ENCODE data around the gene CACNA1I. TPM values are rescaled to one million over a fixed set of nuclear protein-coding genes. Genes with fewer than 3 reads are reported as not detected.

CACNA1I gene
- total and polyA plus RNA-seq, 7 donors, result under 0.01 to 0.95 (median 0.15) TPM; not detected in 3

DNA sequence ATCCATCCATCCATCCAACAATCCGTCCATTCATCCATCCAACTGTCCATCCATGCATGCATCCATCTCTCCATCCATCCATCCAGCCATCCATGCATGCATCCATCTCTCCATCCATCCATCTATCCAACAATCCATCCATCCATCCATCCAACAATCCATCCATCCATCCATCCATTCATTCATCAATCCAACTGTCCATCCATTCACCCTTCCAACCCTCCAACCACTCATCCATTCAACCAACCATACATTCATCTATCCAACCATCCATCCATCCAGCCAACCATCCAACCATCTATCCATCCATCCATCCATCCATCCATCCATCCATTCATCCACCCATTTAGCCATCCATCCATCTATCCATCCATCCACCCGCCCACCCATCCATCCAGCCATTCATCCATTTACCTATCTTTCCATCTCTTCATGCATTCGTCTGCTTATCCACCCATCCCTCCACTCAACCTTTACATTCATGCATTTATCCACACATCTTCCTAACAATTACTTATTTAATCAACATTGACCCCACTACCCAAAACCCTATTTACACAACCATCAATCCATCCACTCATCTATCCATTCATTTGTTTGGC, 12.6 kb downstream of the CACNA1I start:
- Histone ChIP-seq H3K4me3 (no peak overlapping the region), H3K9me3 (no peaks in the 10 kb centered on the region), H3K27ac (no peak overlapping the region), H3K36me3 (no peaks in the 10 kb centered on the region), H3K27me3 (peaks cover 0 to 8% (median 0%) of the 10 kb centered on the region in 3 donors), H3K4me1 (no peaks in the 10 kb centered on the region)
- intact Hi-C loops (cut with DNase I), result no loop called here
- DNase-seq, result no peak
- 56 to 58% methylated on average over 3 of the region's 3 CpGs for WGBS, 2 donors
- TF ChIP-seq POLR2A (IDR thresholded peaks at IDR 0.05), result no peak
- no peak for TF ChIP-seq EP300 (IDR thresholded peaks at IDR 0.05)
- TF ChIP-seq POLR2AphosphoS5 (IDR thresholded peaks at IDR 0.05), result no peak
- TF ChIP-seq, protein P1, sequence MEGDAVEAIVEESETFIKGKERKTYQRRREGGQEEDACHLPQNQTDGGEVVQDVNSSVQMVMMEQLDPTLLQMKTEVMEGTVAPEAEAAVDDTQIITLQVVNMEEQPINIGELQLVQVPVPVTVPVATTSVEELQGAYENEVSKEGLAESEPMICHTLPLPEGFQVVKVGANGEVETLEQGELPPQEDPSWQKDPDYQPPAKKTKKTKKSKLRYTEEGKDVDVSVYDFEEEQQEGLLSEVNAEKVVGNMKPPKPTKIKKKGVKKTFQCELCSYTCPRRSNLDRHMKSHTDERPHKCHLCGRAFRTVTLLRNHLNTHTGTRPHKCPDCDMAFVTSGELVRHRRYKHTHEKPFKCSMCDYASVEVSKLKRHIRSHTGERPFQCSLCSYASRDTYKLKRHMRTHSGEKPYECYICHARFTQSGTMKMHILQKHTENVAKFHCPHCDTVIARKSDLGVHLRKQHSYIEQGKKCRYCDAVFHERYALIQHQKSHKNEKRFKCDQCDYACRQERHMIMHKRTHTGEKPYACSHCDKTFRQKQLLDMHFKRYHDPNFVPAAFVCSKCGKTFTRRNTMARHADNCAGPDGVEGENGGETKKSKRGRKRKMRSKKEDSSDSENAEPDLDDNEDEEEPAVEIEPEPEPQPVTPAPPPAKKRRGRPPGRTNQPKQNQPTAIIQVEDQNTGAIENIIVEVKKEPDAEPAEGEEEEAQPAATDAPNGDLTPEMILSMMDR (IDR thresholded peaks at IDR 0.05), result no peak

DNA sequence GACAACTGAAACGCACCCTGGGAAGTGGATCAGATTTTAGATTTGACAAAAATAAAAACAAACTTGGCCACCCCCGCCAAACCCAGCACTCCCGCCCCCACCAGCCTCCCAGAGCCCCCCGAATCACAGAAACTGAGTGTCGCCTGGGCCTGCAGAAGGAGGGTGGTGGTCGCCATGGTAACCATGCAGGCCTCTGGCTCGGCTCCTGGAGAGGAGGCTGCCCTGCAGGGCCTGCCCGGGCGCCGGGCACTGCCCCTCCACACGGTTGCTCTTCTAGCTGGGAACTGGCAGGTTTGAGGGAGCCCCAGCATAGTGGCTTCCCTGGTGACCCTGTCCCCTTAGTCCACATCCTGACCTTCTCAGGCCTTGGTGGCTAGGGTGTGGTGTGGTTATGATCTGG, 19.3 kb downstream of the CACNA1I start:
- 84 to 86% methylated on average over 11 of the region's 11 CpGs for WGBS, 2 donors
- intact Hi-C loops (cut with DNase I), result no loop called here
- H3K9me3 ChIP-seq, result no peaks in the 10 kb centered on the region
- peaks cover 0 to 11% (median 8%) of the 10 kb centered on the region in 4 donors for H3K4me1 ChIP-seq
- H3K27ac ChIP-seq, result no peak overlapping the region
- H3K4me3 ChIP-seq, result no peak overlapping the region
- peaks cover 0 to 10% (median 0%) of the 10 kb centered on the region in 3 donors for H3K27me3 ChIP-seq
- TF ChIP-seq POLR2A (IDR thresholded peaks at IDR 0.05) (no peak), POLR2AphosphoS5 (IDR thresholded peaks at IDR 0.05) (no peak)
- H3K36me3 ChIP-seq, result no peaks in the 10 kb centered on the region
- no peak for DNase-seq

DNA sequence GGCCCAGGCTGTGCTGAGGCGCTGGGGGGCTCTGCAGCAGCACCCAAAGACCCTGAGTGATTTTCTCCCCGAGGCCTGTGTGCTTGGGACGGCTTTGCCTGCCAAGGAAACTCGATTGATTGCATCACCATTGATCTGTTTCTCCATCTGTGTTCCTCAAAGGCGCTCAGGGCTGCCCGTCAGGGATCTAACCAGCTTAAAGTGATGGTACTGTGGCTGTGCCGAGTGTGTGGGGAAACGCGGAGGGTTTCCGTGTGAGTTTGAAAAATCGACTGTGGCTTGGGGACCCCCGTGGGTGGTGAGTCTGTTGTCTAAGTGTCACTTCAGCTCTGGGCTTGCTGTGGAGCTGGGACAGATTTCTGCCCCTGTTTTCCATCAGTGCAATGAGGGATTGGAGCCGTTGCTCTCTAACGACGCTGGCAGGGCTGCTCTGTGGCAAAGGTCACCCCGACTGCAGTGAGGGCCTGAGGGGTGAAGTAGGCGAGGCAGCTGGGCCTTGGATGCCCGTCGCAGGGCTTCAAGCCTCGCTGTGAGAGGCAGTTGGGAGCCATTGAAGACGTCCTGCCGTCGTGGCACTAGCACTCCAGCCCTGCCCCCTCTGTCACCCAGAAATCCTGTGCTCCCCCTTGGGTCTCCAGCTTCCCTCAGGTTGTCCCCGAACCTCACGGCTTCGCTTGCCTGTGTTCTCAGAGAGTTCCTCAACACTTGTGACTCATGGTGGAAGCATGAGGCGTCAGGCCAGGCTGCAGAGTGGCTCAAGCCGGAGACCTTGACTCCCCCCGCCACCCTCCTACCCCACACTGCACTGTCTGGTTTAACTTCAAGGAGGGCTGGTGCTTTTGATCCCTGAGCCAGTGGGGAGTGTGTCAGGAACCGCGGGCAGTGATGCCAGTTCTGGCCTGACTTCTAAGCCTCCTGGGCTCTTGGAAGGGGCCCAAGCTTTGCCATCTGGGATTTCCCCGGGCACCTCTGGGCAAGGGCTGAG, 21.8 kb downstream of the CACNA1I start:
- H3K4me1 ChIP-seq, result peaks cover 0 to 11% (median 8%) of the 10 kb centered on the region in 4 donors
- no peaks in the 10 kb centered on the region for H3K9me3 ChIP-seq
- peaks cover 0 to 20% (median 2%) of the 10 kb centered on the region in 3 donors for H3K27me3 ChIP-seq
- peak; percentile 75 for DNase-seq
- no peak overlapping the region for H3K4me3 ChIP-seq
- intact Hi-C loops (cut with DNase I), result no loop called here
- no peak for TF ChIP-seq EP300 (IDR thresholded peaks at IDR 0.05)
- TF ChIP-seq, protein P1 (IDR thresholded peaks at IDR 0.05), result no peak
- peak in 1 of 4 donors; percentile 7 for TF ChIP-seq POLR2AphosphoS5 (IDR thresholded peaks at IDR 0.05)
- no peak for TF ChIP-seq POLR2A (IDR thresholded peaks at IDR 0.05)
- peak overlapping the region in 1 of 4 donors; percentile 5 for H3K27ac ChIP-seq
- 52 to 63% methylated on average over 32 of the region's 32 CpGs for WGBS, 2 donors
- H3K36me3 ChIP-seq, result no peaks in the 10 kb centered on the region

DNA sequence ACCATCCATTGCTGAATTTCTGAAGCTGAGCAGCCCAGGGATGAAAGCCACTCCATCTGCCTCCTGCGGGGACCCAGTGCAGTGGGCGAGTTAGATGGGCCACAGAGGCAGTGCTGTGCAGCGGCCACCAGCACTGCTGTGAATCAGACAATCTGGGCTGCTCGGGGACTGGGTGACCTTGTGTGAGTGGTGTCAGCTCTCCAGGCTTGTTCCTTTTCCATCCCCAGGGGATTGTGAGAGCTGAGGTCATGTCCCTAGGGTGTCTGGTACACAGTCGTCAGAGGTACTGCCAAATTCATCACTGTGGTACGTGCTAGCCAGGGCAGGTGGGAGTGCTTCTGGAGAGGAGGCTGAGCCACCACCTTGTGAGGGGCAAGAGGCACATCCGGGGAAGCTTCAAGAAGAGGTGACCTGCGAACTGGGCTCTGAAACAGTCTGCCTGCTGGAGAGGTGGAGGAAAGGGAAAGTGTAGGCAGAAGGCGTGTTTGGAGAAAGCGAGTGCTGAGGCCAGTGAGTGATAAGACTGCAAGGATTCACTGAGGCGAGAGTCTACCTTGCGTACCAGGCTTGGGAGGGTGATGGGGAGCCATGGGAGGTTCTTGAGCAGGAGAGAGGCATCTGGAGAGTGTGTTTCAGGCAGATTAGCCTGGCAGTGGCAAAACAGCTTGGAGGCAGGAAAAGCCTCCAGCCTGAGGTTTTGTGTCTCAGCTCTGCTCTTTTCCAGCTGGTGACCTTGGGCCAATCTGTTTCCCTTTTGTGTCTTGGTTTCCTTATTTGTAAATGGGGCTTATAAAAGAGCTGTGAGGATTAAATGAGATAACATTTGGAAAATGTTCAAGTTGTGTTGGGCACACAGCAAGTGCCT, 22.7 kb downstream of the CACNA1I start:
- Histone ChIP-seq H3K27ac (no peak overlapping the region), H3K9me3 (no peaks in the 10 kb centered on the region), H3K36me3 (no peaks in the 10 kb centered on the region), H3K4me1 (peaks cover 0 to 11% (median 8%) of the 10 kb centered on the region in 4 donors), H3K27me3 (peaks cover 0 to 29% (median 12%) of the 10 kb centered on the region in 3 donors), H3K4me3 (no peak overlapping the region)
- no peak for TF ChIP-seq POLR2A (IDR thresholded peaks at IDR 0.05)
- TF ChIP-seq POLR2AphosphoS5 (IDR thresholded peaks at IDR 0.05), result no peak
- no peak for TF ChIP-seq EP300 (IDR thresholded peaks at IDR 0.05)
- TF ChIP-seq, protein P1 (IDR thresholded peaks at IDR 0.05), result no peak
- intact Hi-C loops (cut with DNase I), result no loop called here
- WGBS, 2 donors, result 75 to 82% methylated on average over 12 of the region's 12 CpGs
- DNase-seq, result no peak

All from sigmoid colon (tissue), 7 donors.